Measurements from ENCODE around the gene TFDP3. TPM values are rescaled to one million over a fixed set of nuclear protein-coding genes. Genes with fewer than 3 reads are reported as not detected.

TFDP3 gene
- total RNA-seq, 1 experiment from 2014 or later = not detected

DNA sequence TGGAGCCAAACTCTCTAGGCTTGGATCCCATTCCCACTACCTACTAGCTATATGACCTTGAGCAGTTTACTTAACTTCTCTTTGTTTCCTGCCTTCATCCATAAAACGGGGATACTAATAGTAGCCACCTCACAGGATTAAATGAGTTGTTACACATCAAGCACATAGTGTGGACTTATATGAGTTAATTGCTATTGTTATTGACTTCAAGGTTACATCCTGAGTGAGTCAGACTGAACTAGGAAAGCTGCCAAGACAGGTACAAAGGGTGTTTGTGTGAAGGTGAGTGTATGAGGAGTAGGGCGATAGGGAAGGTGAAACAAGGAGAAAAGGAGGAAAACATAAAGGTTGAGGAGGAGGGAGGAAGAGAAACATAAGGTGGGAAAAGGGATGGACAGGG is 32.2 kb downstream of the TFDP3 start:
- no peak for DNase-seq (ENCODE audit: low read depth)

GRCh38 chrX:133185119-133185518 is 33.0 kb downstream of the TFDP3 start:
- DNase-seq (ENCODE audit: low read depth) = no peak

GRCh38 chrX:133183806-133184205 is 34.3 kb downstream of the TFDP3 start:
- DNase-seq (ENCODE audit: low read depth) = no peak

GRCh38 chrX:133179500-133179899 is 38.7 kb downstream of the TFDP3 start:
- DNase-seq (ENCODE audit: low read depth) = no peak

GRCh38 chrX:133177202-133177601 is 41.0 kb downstream of the TFDP3 start:
- DNase-seq (ENCODE audit: low read depth) = no peak

DNA sequence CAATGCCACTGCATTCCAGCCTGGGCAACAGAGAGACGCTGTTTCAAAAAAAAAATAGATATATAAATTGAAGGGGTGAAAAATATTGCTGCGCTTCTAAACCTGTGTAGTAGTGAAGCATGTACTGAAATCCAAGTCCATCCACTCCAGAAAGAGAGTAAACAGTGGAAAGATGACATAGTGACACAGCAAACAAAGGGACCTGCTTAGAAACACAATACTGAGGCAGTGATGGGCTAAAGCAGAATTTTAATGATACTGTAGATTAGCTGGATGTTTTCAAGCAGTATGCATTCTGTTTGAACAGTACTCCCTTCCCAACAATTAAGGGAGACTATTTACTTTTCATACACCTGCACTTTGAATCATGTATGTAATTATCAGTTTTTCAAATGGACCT is 42.5 kb downstream of the TFDP3 start:
- DNase-seq (ENCODE audit: low read depth) = no peak

DNA sequence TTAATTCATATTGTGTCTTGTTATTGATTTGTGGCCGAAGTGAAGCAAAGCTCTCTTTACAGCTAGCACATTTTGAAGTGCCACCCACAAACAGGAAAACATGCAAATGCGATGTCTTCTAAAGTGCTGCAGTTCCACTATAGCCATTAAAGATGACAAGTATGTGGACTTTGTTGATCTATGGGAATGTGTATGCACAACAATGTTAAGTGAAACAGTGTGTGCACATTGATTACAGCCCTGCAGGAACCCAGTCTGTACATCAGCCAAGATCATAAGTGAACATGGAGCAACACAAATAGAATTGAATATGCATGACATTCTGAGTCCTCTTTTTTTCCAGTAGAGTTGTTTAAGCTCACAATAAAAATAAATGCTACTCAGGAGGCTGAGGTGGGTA is 43.0 kb downstream of the TFDP3 start:
- DNase-seq (ENCODE audit: low read depth) = no peak

- peak; percentile 15 for DNase-seq (ENCODE audit: low read depth)
Observed at GRCh38 chrX:133171962-133172708, 46.0 kb downstream of the TFDP3 start.

Other genes with a start within 250 kb of the TFDP3 start
- gene USP26, start 121.2 kb downstream of the TFDP3 start, total RNA-seq (2014; rRNA removed; shearing (Covaris generic)) = not detected in 2 replicates
- gene GPC4, start 197.1 kb upstream of the TFDP3 start, total RNA-seq (2014; rRNA removed; shearing (Covaris generic)) = 1.3 and 2.5 TPM in 2 replicates

All from Daoy (cell line).